ENCODE measurements around the gene CTAG1A.
"Not testable (repeated sequence)": the region's sequence is repeated elsewhere in the genome, so short reads cannot be mapped to it uniquely, and the experiment has no call there.

CTAG1A gene

GRCh38 chrX:154547245-154548027 is 37.5 kb upstream of the CTAG1A start, which contains the start of gene IKBKG:
Gene IKBKG (plus strand): TSS chrX:154547620. CDS start chrX:154552003, 4,383 bp downstream.
- Histone ChIP-seq H2BK15ac (ENCODE audit: low read depth, poor library complexity, severe bottlenecking) (peak within 1 kb of the TSS; percentile 67), H2BK12ac (ENCODE audit: low read length in 2 of 2) (peak within 1 kb of the TSS in 1 of 2 experiments; percentile 78), H3K9ac (ENCODE audit: low read length) (peak within 1 kb of the TSS; percentile 92), H3K23ac (ENCODE audit: low read length in 2 of 2) (peak within 1 kb of the TSS in 1 of 2 experiments; percentile 52), H2BK5ac (ENCODE audit: low read depth, low read length, poor library complexity, severe bottlenecking) (no peak within 1 kb of the TSS), H4K91ac (ENCODE audit: low read length) (peak within 1 kb of the TSS; percentile 80), H3K4me2 (ENCODE audit: low read length, poor library complexity, severe bottlenecking) (peak within 1 kb of the TSS; percentile 70), H3K14ac (ENCODE audit: low read length in 2 of 2) (peak within 1 kb of the TSS in 1 of 2 experiments; percentile 79), H3K27ac (ENCODE audit: low read length, poor library complexity, severe bottlenecking) (peak within 1 kb of the TSS; percentile 94), H3K4me1 (ENCODE audit: control insufficient read depth, insufficient read depth, low read depth, low read length) (peaks cover 18% of the 10 kb centered on the region), H4K8ac (ENCODE audit: low read length) (peak within 1 kb of the TSS; percentile 77), H3K79me1 (replicated peaks; ENCODE audit: low read length, poor library complexity, severe bottlenecking) (peaks cover 2% of the 10 kb centered on the region), H3K36me3 (ENCODE audit: control insufficient read depth in 1 of 2, insufficient read depth in 2 of 2, low read depth in 1 of 2, low read length in 2 of 2) (peaks cover 11 to 28% of the 10 kb centered on the region in 2 experiments), H2BK120ac (ENCODE audit: low read depth, low read length) (peak within 1 kb of the TSS; percentile 19), H3K27me3 (ENCODE audit: control insufficient read depth in 1 of 2, insufficient read depth in 1 of 2, low read length in 2 of 2) (peaks cover 0 to 10% of the 10 kb centered on the region in 2 experiments), H3K18ac (ENCODE audit: low read depth in 1 of 2, low read length in 2 of 2) (peak within 1 kb of the TSS; percentile 80 to 83), H3K4me3 (ENCODE audit: insufficient read depth in 1 of 2, low read depth in 1 of 2, low read length in 2 of 2) (peak within 1 kb of the TSS; percentile 80 to 92), H3K9me3 (ENCODE audit: control insufficient read depth, low read length) (no peaks in the 10 kb centered on the region), H2AFZ (ENCODE audit: low read depth, low read length) (no peak within 1 kb of the TSS), H2AK5ac (ENCODE audit: low read length, severe bottlenecking) (no peak within 1 kb of the TSS), H3K4ac (ENCODE audit: low read depth in 1 of 2, low read length in 2 of 2) (peak within 1 kb of the TSS; percentile 79 to 81)
- DNase-seq: peak; percentile 91
- under 1% methylated on average over 48 of the region's 69 CpGs for WGBS

- peak overlapping the region; percentile 77 for H4K8ac ChIP-seq (ENCODE audit: low read length)
- H3K36me3 ChIP-seq (ENCODE audit: control insufficient read depth in 1 of 2, insufficient read depth in 2 of 2, low read depth in 1 of 2, low read length in 2 of 2): peaks cover 8 to 30% of the 10 kb centered on the region in 2 experiments
- H3K4me3 ChIP-seq (ENCODE audit: insufficient read depth in 1 of 2, low read depth in 1 of 2, low read length in 2 of 2): peak overlapping the region; percentile 80 to 92
- H3K27me3 ChIP-seq (ENCODE audit: control insufficient read depth in 1 of 2, insufficient read depth in 1 of 2, low read length in 2 of 2): peaks cover 0 to 9% of the 10 kb centered on the region in 2 experiments
- H3K18ac ChIP-seq (ENCODE audit: low read depth in 1 of 2, low read length in 2 of 2): peak overlapping the region in 1 of 2 experiments; percentile 54
- H3K27ac ChIP-seq (ENCODE audit: low read length, poor library complexity, severe bottlenecking): peak overlapping the region; percentile 94
- no peak overlapping the region for H2AK5ac ChIP-seq (ENCODE audit: low read length, severe bottlenecking)
- H4K91ac ChIP-seq (ENCODE audit: low read length): no peak overlapping the region
- peak; percentile 52 for DNase-seq
- H2BK5ac ChIP-seq (ENCODE audit: low read depth, low read length, poor library complexity, severe bottlenecking): no peak overlapping the region
- peaks cover 2% of the 10 kb centered on the region for H3K79me1 ChIP-seq (replicated peaks; ENCODE audit: low read length, poor library complexity, severe bottlenecking)
- H2BK15ac ChIP-seq (ENCODE audit: low read depth, poor library complexity, severe bottlenecking): no peak overlapping the region
- peaks cover 12% of the 10 kb centered on the region for H3K4me1 ChIP-seq (ENCODE audit: control insufficient read depth, insufficient read depth, low read depth, low read length)
- 1% methylated on average over 9 of the region's 9 CpGs for whole genome bisulfite sequencing
- H3K4ac ChIP-seq (ENCODE audit: low read depth in 1 of 2, low read length in 2 of 2): peak overlapping the region in 1 of 2 experiments; percentile 24
- H3K9ac ChIP-seq (ENCODE audit: low read length): peak overlapping the region; percentile 92
- H2BK120ac ChIP-seq (ENCODE audit: low read depth, low read length): no peak overlapping the region
- H2BK12ac ChIP-seq (ENCODE audit: low read length in 2 of 2): no peak overlapping the region
- no peak overlapping the region for H2AFZ ChIP-seq (ENCODE audit: low read depth, low read length)
- peak overlapping the region; percentile 70 for H3K4me2 ChIP-seq (ENCODE audit: low read length, poor library complexity, severe bottlenecking)
- no peaks in the 10 kb centered on the region for H3K9me3 ChIP-seq (ENCODE audit: control insufficient read depth, low read length)
- H3K23ac ChIP-seq (ENCODE audit: low read length in 2 of 2): peak overlapping the region in 1 of 2 experiments; percentile 52
- peak overlapping the region in 1 of 2 experiments; percentile 48 for H3K14ac ChIP-seq (ENCODE audit: low read length in 2 of 2)
Observed at GRCh38 chrX:154548028-154548316, 37.0 kb upstream of the CTAG1A start.

- no peak overlapping the region for H2BK15ac ChIP-seq (ENCODE audit: low read depth, poor library complexity, severe bottlenecking)
- H2BK12ac ChIP-seq (ENCODE audit: low read length in 2 of 2): no peak overlapping the region
- H3K23ac ChIP-seq (ENCODE audit: low read length in 2 of 2): no peak overlapping the region
- no peak overlapping the region for H3K4me3 ChIP-seq (ENCODE audit: insufficient read depth in 1 of 2, low read depth in 1 of 2, low read length in 2 of 2)
- H2BK5ac ChIP-seq (ENCODE audit: low read depth, low read length, poor library complexity, severe bottlenecking): no peak overlapping the region
- peak overlapping the region; percentile 34 for H3K9ac ChIP-seq (ENCODE audit: low read length)
- H2BK120ac ChIP-seq (ENCODE audit: low read depth, low read length): no peak overlapping the region
- no peak overlapping the region for H4K8ac ChIP-seq (ENCODE audit: low read length)
- no peak overlapping the region for H4K91ac ChIP-seq (ENCODE audit: low read length)
- H3K4ac ChIP-seq (ENCODE audit: low read depth in 1 of 2, low read length in 2 of 2): no peak overlapping the region
- no peak overlapping the region for H2AK5ac ChIP-seq (ENCODE audit: low read length, severe bottlenecking)
- no peak overlapping the region for H3K18ac ChIP-seq (ENCODE audit: low read depth in 1 of 2, low read length in 2 of 2)
- H3K36me3 ChIP-seq (ENCODE audit: control insufficient read depth in 1 of 2, insufficient read depth in 2 of 2, low read depth in 1 of 2, low read length in 2 of 2): peaks cover 24 to 35% of the 10 kb centered on the region in 2 experiments
- no peaks in the 10 kb centered on the region for H3K9me3 ChIP-seq (ENCODE audit: control insufficient read depth, low read length)
- peak; percentile 52 for DNase-seq
- H3K14ac ChIP-seq (ENCODE audit: low read length in 2 of 2): no peak overlapping the region
- no peak overlapping the region for H2AFZ ChIP-seq (ENCODE audit: low read depth, low read length)
- H3K79me1 ChIP-seq (replicated peaks; ENCODE audit: low read length, poor library complexity, severe bottlenecking): peaks cover 10% of the 10 kb centered on the region
- H3K27me3 ChIP-seq (ENCODE audit: control insufficient read depth in 1 of 2, insufficient read depth in 1 of 2, low read length in 2 of 2): peaks cover 0 to 16% of the 10 kb centered on the region in 2 experiments
- no CpG with 5 or more reads among the region's 1 CpG for WGBS
- H3K4me1 ChIP-seq (ENCODE audit: control insufficient read depth, insufficient read depth, low read depth, low read length): peaks cover 8% of the 10 kb centered on the region
- no peak overlapping the region for H3K4me2 ChIP-seq (ENCODE audit: low read length, poor library complexity, severe bottlenecking)
- H3K27ac ChIP-seq (ENCODE audit: low read length, poor library complexity, severe bottlenecking): no peak overlapping the region
Observed at GRCh38 chrX:154549766-154550165, 35.2 kb upstream of the CTAG1A start.

- H2AK5ac ChIP-seq (ENCODE audit: low read length, severe bottlenecking); H3K9me3 ChIP-seq (ENCODE audit: control insufficient read depth, low read length); DNase-seq; H2BK15ac ChIP-seq (ENCODE audit: low read depth, poor library complexity, severe bottlenecking); H3K4me2 ChIP-seq (ENCODE audit: low read length, poor library complexity, severe bottlenecking); H2BK5ac ChIP-seq (ENCODE audit: low read depth, low read length, poor library complexity, severe bottlenecking); H2BK12ac ChIP-seq (ENCODE audit: low read length in 2 of 2); H2BK120ac ChIP-seq (ENCODE audit: low read depth, low read length); H4K91ac ChIP-seq (ENCODE audit: low read length); H4K8ac ChIP-seq (ENCODE audit: low read length); H3K14ac ChIP-seq (ENCODE audit: low read length in 2 of 2); H3K18ac ChIP-seq (ENCODE audit: low read depth in 1 of 2, low read length in 2 of 2); H2AFZ ChIP-seq (ENCODE audit: low read depth, low read length); H3K9ac ChIP-seq (ENCODE audit: low read length); H3K23ac ChIP-seq (ENCODE audit: low read length in 2 of 2); H3K4me3 ChIP-seq (ENCODE audit: insufficient read depth in 1 of 2, low read depth in 1 of 2, low read length in 2 of 2); H3K27ac ChIP-seq (ENCODE audit: low read length, poor library complexity, severe bottlenecking); H3K4ac ChIP-seq (ENCODE audit: low read depth in 1 of 2, low read length in 2 of 2); H3K4me1 ChIP-seq (ENCODE audit: control insufficient read depth, insufficient read depth, low read depth, low read length): not testable (repeated sequence)
- Histone ChIP-seq H3K36me3 (ENCODE audit: control insufficient read depth in 1 of 2, insufficient read depth in 2 of 2, low read depth in 1 of 2, low read length in 2 of 2) (peaks cover 29 to 30% of the 10 kb centered on the region in 2 experiments), H3K27me3 (ENCODE audit: control insufficient read depth in 1 of 2, insufficient read depth in 1 of 2, low read length in 2 of 2) (peaks cover 0 to 16% of the 10 kb centered on the region in 2 experiments), H3K79me1 (replicated peaks; ENCODE audit: low read length, poor library complexity, severe bottlenecking) (peaks cover 13% of the 10 kb centered on the region)
- WGBS: 93% methylated on average over 4 of the region's 18 CpGs
Observed at GRCh38 chrX:154552112-154552806, 32.7 kb upstream of the CTAG1A start.

Data from mesenchymal stem cell (in vitro differentiated cells and primary cell).